Islet of Langerhans (tissue), 1 donor: ENCODE data around the gene LY86.

Experiments
- FAIRE-seq: peaks from one replicate; lab custom pipeline; 2011; peaks lifted over from hg19 to GRCh38; lab: Jason Lieb, UNC

The LY86 gene

GRCh38 chr6:6683969-6684833 lies 95.7 kb downstream of the LY86 start:
- FAIRE-seq, result peak; percentile 61

DNA sequence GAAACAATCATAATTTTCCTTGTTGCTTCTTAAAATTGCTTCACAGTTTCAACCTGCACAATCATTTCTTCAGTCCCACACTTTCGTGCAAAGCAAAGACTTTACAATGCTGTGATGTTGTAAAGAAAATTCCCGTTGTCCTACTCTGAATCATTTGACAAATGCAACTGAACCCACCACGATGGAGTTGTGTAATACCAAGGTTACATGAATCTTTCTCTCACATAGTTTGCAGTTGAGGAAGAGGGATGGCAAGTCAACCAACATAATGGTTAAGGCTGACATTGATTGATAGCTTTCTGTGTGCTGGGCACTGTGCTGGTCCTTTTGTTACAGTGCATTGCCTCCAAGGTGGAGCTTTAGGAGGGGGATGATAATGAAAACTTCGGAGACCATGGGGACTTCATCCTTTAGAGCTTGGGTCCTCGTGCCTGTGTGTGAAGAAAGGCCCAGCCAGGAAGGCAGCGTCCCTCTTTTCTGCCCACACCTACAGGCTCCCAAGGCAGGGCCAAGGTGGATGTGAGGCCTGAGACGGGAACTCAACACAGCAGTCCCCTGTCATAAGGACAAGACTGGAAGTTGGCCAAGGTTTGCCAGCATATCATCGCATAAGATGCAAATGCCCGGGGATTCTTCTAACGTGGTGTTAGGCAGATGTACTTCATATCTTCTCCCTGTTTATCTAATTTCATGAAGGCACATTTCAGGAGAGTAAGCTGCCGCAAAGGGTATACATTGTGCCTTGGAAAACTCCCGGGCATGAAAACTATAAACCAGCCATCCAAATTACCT lies 96.9 kb downstream of the LY86 start:
- FAIRE-seq, result no peak

DNA sequence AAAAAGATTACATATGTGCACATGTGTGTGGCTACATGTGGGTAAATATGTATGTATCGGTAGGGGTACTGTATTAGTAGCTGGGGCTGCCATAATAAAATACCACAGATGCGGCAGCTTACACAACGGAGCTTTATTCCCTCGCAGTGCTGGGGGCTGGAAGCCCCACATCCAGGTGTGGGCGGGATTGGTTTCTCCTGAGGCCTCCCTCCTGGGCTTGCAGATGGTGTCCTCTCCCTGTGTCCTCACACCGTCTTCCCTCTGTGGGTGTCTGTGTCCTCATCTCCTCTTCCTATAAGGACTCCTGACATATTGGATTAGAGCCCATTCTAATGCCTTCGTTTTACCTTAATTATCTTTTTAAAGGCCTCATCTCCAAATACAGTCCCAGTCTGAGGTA lies 97.7 kb downstream of the LY86 start:
- FAIRE-seq, result no peak

DNA sequence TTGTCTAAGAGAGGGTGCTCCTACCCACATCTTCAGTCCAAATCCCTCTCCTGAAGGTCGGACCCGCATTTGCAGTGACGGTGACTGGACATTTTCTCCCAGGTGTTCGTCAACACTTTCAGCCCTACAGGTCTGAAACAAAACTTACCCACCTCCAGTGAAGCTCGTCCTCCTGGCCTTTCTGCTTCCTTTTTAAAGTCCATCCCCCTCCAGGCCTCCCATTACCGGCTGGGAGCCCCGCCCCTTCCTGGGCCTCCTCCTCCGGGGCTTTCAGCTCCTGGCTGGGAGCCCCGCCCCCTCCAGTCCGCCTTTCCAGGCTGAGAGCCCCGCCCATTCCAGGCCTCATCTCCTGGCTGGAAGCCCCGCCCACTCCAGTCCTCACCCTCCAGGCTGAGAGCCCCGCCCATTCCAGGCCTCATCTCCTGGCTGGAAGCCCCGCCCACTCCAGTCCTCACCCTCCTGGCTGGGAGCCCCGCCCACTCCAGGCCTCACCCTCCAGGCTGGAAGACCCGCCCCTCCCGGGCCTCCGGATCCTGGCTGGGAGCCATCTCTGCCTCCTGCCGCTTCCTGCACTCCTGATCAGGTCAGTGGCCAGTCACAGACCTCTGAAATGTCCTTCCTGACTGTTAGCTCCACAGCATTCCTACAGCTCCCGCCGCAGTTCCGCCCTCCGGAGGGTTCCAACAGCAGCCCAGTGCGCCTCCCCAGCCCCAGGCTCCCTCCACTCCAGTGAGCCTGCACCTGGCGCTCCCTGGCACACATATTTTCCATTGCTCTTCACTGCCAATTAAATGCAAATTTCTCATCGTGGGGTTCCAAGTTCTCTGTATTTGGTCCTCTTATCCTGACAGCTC lies 98.5 kb downstream of the LY86 start:
- FAIRE-seq, result no peak

- no peak for FAIRE-seq
Observed at GRCh38 chr6:6688283-6688682, 99.8 kb downstream of the LY86 start.

GRCh38 chr6:6688951-6689350 lies 100.4 kb downstream of the LY86 start:
- FAIRE-seq, result no peak

- FAIRE-seq, result no peak
Observed at GRCh38 chr6:6689400-6690143, 101.1 kb downstream of the LY86 start.

DNA sequence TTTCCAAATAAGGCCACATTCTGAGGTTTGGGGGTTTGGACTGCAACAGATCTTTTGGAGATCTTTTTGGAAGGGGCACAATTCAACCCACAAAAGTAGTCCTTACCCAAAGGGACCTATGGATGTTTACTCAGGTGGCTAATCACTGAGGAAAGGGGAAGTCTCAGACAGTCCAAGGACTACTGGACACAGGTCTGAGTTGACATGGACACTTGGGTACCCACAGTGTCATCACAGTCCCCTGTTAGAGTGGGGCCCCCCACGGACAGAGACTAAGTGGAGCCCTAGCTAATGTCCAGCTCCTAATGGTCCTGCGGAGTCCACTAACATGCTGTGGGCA lies 101.6 kb downstream of the LY86 start:
- FAIRE-seq, result no peak

DNA sequence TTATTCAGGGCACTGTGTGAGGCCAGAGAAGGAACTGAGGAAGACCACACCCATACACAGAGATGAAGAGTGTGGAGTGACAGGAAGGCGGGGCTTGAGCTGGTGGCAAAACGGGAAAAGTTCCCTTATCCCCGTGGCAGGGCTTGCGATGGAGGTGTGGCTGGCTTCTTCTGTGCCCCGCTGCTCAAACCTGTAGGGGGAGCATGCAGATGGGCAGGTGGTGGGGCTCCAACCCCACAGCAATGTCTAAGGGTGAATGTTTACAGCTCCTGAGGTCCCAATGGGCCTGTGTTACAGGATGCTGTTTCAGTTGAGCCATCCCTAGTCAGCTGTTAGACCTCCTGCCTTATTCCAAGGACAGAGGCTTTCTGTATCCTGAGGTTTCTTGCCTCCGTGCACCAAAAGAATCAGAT lies 105.9 kb downstream of the LY86 start:
- no peak for FAIRE-seq

DNA sequence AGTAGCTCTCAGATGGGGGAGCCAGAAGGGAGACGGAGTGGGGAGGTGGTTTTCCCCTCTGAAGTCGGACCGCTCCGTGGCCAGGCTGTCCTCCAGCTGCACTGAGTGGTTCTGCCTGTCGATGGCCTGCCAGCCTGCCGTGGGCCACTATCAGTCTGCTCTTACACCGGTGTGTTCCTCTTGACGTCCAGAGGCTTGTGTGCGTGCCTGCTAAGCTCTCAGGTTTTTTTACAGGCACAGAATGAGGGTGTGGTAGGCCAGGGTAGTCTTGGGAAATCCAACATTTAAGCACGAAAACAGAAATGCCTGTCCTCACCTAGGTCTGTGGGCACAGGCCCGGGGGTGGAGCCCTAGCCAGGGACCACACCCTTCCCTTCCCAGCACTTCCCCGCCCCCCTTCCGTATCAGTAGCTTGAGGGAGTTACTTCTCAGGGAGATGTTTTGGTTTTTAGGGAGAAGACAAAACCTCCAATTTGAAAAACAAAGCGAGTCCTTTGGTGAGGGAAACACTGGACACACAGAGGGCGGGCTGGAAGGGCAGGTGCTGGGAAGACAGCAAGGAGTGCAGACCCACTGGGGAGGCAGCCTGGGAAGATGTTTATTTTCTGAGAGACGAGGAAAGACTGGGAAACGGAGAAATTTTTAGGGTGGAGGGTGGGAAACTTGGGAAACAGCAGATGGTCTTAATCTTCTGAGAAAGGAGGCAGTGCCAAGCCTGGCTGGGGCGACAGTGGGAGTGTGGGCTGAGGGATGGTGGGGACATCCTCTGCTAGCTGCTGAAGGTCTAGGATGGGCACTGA lies 106.5 kb downstream of the LY86 start:
- no peak for FAIRE-seq

GRCh38 chr6:6695625-6696276 lies 107.2 kb downstream of the LY86 start:
- FAIRE-seq, result no peak

DNA sequence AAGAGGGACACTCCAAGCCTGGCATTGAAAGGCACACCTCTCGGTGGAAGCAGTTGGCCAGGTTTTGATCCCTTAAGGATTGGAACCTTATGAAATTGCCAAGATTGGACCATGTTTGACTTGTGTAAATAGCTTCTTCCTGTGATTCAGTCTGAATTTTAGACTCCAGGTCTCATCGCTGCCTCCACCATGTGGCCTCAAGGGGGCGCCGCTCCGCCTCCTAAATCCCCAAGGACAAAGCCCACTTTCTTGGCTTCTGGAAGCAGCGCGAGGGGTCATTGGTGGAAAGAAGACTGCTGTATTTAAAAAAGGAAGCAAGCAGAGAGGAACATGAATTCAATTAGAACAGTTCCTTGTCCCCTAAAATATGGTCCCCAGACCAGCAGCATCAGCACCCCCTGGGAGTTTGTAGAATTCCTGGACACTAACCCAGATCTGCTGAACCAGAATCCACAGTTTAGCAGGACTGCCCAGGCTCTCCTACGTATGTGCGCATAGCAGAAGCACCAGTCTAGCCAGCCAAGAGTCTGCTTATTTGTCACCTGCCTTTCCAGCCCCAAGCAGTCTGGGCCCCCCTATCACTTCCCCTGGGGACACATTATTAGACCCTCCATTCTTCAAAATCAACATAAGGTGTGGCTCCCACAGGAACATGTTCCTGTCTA lies 108.5 kb downstream of the LY86 start:
- FAIRE-seq, result no peak

DNA sequence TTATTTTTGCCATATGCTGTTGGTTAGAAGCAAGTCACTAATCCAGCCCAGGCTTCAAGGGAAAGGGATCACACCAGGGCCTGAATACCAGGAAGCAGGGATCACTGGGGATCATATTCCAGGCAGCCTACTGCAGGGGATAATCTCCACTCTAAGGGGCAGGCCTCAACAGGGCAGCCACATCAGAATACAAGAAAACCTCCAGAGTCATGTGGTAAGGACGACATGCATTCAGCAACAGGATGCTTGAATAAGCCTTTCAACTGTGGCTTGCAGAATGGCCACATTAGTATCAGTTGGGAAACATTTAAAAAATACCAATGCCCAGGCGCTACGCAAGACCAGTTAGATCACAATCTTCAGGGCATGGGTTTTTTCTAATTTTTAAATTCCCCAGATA lies 109.1 kb downstream of the LY86 start:
- FAIRE-seq, result no peak

GRCh38 chr6:6699741-6700367 lies 111.3 kb downstream of the LY86 start:
- FAIRE-seq, result no peak

DNA sequence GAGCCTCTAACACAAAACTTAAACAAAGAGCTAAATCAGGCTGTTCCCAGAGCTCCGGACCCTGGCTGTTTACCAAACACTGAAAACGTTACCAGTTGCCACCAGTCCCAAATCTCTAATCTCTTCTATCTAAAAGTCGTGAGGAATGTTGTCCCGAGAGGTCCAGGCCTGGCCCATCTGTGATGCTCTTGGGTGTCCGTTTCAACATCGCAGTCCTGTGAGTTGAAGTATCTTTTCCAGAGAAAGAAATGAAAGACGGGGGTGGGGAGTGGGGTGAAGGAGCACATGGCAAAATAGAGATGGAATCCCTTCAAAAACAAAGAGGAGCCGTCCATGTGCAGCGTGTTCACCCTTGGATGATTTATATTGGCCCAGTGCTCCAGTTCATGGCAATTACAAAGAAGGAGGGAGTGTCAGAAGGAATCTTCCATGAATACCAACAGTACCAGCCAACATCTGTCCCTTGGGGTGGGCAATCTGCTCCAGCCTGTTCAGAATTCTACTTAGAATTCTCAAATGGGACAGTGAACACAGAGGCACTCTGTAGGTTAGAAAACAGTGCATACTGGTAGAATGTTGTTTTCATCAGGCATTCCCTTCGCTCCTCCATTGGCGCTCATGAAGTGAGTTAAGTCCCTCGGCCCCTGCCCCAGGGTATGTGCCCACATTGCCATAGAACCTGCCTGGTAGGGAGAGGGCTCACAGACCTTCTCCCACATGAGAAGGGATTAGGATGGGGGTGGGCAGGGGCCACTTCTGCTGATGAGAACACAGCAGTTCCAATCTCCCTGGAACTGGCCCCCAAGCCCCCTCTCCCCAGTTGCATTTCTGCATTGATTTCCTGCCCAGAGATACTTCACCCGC lies 112.1 kb downstream of the LY86 start:
- no peak for FAIRE-seq

- no peak for FAIRE-seq
Observed at GRCh38 chr6:6701864-6702263, 113.3 kb downstream of the LY86 start.

- FAIRE-seq, result no peak
Observed at GRCh38 chr6:6703699-6704098, 115.2 kb downstream of the LY86 start.
